AG04449 (cell line): ENCODE results near the gene PKLR.

Experiments used
- CTCF ChIA-PET: fragments of 350-600 bp; formaldehyde crosslinking; extraction: SDS; loops from one replicate; lab custom pipeline; 2021; ENCODE audit warnings: antibody characterized with exemption; lab: Yijun Ruan, JAX
- POLR2A ChIA-PET: fragments of 400-600, 350-600 bp; formaldehyde crosslinking; extraction: SDS; loops from one replicate; lab custom pipeline; 2020; ENCODE audit warnings: antibody characterized with exemption, inconsistent platforms; lab: Yijun Ruan, JAX
- DNase-seq: peaks from one replicate; pipeline ENCODE4 v3.0.0-alpha.2; 2010; ENCODE audit warnings: low read depth, low spot score
- H3K4me3 ChIP-seq: 2 replicates; pipeline ENCODE4 v1.5.1; 2011; ENCODE audit warnings: low read depth, mild to moderate bottlenecking, control low read depth, low read length
- CTCF ChIP-seq: IDR thresholded peaks from one replicate; pipeline ENCODE4 v1.5.1; 2011; ENCODE audit warnings: mild to moderate bottlenecking, moderate library complexity, low read length, control low read depth, inconsistent platforms; ENCODE audit not compliant: insufficient read depth; ENCODE audit errors: missing control alignments

PKLR gene

GRCh38 chr1:155254228-155254713 is 47.0 kb downstream of the PKLR start:
- no peak for DNase-seq
- CTCF ChIA-PET: interaction anchor here (2.2 to 11.3 kb wide), 4 partner anchors 9 to 69 kb away, joined by 7 to 253 read pairs (median 62); partner anchors contain the start of genes CLK2, HCN3 and RUSC1
- TF ChIP-seq CTCF: no peak
- H3K4me3 ChIP-seq: peak overlapping the region; percentile 81
- POLR2A ChIA-PET: interaction anchor here (0.7 kb wide), 1 partner anchor 68 kb away, joined by 3 read pairs; no protein-coding TSS in a partner anchor

GRCh38 chr1:155253797-155254196 is 47.4 kb downstream of the PKLR start:
- ChIA-PET POLR2A (no interaction called here), CTCF (interaction anchor here (2.2 to 11.3 kb wide), 5 partner anchors 8 to 70 kb away, joined by 7 to 253 read pairs (median 101); partner anchors contain the start of genes CLK2, FDPS, HCN3 and RUSC1)
- no peak for DNase-seq
- H3K4me3 ChIP-seq: peak overlapping the region; percentile 81
- no peak for TF ChIP-seq CTCF

- TF ChIP-seq CTCF: no peak
- peak overlapping the region; percentile 81 for H3K4me3 ChIP-seq
- ChIA-PET CTCF (interaction anchor here (1.2 to 11.3 kb wide), 7 partner anchors 9 to 395 kb away, joined by 4 to 253 read pairs (median 77); partner anchors contain the start of genes CLK2, FDPS, HCN3 and RUSC1), POLR2A (no interaction called here)
- no peak for DNase-seq
These were observed 48.0 kb downstream of the PKLR start for GRCh38 chr1:155253208-155253607.

GRCh38 chr1:155251566-155251965 is 49.7 kb downstream of the PKLR start:
- no peak for TF ChIP-seq CTCF
- ChIA-PET POLR2A (interaction anchor here (1.6 to 1.7 kb wide), 3 partner anchors 8 to 69 kb away, joined by 6 to 13 read pairs (median 10); partner anchors contain the start of genes RUSC1 and SCAMP3), CTCF (interaction anchor here (0.7 to 11.3 kb wide), 60 partner anchors 9 to 588 kb away, joined by 3 to 253 read pairs (median 6); partner anchors contain the start of genes CLK2, FDPS, HCN3 and KRTCAP2)
- H3K4me3 ChIP-seq: no peak overlapping the region
- DNase-seq: no peak

- ChIA-PET CTCF (interaction anchor here (0.7 to 11.3 kb wide), 83 partner anchors 9 to 589 kb away, joined by 3 to 253 read pairs (median 6); partner anchors contain the start of genes CLK2, FDPS, HCN3 and KRTCAP2), POLR2A (interaction anchor here (0.7 to 1.7 kb wide), 6 partner anchors 9 to 78 kb away, joined by 3 to 13 read pairs (median 5); partner anchors contain the start of genes KRTCAP2, RUSC1 and SCAMP3)
- DNase-seq: no peak
- no peak overlapping the region for H3K4me3 ChIP-seq
- TF ChIP-seq CTCF: peak; percentile 100
These were observed 50.4 kb downstream of the PKLR start for GRCh38 chr1:155250633-155251449.
